Measurements from ENCODE around the gene NR1H3.

DNA sequence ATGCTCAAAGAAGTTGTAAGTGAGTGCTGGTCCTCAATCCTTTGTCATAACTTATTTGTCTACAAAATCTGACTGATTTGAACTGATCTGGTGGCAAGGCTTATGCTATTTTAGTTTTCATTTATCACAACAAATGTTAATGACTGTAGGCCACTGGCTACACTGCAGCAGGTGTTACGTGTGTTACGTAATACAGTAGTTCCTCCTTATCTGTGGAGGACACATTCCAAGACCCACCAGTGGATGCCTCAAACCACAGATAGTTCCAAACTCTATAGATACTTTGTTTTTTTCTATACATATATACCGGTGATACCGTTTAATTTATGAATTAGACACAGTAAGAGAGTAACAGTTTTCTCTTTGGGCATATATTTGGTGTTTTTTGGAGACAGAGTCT is 19.1 kb downstream of the NR1H3 start:
- TF ChIP-seq, protein P1, sequence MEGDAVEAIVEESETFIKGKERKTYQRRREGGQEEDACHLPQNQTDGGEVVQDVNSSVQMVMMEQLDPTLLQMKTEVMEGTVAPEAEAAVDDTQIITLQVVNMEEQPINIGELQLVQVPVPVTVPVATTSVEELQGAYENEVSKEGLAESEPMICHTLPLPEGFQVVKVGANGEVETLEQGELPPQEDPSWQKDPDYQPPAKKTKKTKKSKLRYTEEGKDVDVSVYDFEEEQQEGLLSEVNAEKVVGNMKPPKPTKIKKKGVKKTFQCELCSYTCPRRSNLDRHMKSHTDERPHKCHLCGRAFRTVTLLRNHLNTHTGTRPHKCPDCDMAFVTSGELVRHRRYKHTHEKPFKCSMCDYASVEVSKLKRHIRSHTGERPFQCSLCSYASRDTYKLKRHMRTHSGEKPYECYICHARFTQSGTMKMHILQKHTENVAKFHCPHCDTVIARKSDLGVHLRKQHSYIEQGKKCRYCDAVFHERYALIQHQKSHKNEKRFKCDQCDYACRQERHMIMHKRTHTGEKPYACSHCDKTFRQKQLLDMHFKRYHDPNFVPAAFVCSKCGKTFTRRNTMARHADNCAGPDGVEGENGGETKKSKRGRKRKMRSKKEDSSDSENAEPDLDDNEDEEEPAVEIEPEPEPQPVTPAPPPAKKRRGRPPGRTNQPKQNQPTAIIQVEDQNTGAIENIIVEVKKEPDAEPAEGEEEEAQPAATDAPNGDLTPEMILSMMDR (IDR thresholded peaks at IDR 0.05): no peak
- TF ChIP-seq POLR2A (IDR thresholded peaks at IDR 0.05) (no peak), POLR2AphosphoS5 (IDR thresholded peaks at IDR 0.05) (no peak)
